ENCODE measurements around the gene NAPB.

NAPB gene

DNA sequence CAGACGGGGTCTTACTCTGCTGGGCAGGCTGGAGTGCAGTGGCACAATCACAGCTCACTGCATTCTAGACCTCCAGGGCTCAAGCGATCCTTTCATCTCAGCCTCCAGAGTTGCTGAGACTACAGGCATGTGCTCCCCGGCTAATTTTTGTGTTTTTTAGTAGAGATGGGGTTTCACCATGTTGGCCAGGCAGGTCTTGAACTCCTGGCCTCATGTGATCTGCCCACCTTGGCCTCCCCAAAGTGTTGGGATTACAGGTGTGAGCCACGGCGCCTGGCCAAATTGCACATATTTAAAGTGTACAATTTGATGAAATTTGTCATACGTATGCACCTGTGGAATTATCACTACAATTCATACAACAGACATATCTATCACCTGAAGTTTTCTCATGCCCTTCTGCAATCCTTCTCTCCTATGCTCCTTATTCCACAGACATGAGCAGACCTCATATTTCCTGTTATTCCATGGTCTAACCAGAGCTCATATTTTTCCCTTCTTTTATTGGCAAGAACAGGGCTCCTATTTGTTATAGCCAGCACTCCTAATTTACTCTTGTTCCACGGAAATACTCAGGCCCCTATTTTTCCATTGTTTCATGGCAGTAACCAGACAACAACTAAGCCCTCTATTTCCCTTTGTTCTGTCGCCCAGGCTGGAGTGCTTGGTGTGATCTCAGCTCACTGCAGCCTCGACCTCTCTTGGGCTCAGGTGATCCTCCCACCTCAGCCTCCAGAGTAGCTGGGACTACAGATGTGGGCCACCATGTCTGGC lies 16.0 kb upstream of the NAPB start:
- no peak for DNase-seq

DNA sequence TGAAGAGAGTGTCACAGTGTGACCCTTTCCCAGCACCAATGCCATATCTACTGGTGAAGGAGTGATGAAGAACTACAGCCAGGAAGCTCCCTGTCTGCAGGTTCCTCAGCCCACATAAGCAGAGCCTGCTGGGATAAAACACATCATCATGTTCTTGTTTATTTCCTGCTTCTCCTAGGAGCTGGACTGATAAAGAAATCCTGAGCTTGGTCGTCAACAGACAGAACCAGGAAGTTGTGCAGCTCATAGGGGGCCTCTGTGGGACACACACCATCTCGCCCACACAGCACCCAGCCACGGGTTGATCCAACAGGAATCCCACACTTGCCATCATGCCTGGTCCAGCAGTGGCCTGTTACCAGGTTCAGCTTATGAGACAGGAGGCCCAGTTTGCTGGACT lies 15.4 kb upstream of the NAPB start:
- no peak for DNase-seq

DNA sequence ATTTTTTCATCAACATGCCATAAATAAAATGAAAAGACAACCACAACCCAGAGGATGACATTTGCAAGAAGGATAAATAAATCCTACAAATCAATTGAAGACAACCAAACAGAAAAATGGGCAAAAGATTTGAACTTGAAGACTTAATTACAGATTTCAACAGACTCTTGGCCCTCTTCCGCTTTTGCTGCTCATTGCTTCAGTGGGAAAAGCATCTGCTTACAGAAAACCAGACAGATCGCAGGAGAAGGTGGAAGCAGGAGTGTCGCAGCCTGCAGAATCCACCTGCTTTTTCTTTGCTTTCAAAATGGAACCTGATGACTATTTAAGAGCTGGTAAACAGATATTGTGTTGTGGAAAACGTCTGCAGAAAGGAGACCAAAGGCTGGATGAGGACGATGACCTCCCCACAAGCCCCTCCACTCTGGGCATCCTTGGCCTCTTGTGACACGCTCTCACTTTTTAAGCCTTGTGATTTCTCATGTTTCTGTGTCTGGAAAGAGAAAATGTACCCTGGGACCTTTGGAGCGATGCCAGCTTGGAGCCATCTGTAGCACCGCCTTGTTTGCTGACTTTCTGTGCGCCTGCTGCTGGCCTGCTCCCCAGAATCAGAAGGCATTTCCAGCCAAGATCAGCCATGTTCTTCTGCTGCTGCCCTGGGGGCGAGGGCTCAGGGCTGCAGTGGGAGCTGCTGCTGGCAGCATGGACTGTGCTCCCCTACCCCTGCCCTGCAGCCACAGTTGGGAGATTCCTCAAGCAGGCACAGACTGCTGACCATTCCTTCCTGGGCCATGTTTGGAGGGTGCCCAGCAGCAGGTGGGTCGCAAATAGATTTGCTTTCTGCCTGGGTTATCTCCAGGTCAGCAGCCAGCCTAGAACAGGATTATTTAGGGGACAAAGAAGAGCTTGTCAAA lies 14.6 kb upstream of the NAPB start:
- DNase-seq, result no peak

DNA sequence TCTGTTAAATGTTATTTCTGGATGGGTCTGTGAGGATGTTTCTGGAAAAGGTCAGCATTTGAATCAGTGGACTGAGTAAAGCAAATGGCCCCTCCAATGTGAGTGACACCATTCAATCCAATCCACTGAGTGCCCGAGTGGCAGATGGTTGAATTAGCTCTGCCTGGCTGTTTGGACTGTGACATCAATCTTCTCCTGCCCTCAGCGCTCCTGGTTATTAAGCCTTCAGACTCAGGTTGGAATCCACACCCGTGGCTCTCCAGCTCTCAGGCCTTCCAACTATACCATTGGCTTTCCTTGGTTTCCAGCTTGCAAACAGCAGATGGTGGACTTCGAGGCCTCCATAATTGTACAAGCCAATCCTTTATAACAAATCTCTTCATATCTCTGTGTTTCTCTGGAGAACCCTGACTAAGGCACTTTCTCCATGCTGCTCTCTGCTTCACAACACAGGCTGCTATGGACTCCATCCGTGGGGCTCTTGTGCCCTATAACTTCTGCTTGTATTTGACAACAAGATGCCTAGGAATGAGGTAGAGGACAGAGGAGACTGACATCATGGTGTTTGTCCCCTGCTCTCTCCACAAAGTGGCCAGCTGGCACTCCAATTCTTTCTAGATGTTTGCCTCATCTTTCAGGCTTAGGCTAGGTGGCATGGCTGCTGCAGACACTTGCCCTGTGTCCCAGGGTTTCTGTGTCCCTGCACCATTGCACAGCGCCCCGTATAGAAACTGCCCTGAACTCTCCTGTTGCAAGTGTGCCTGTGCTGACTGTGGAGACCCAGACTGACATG lies 13.4 kb upstream of the NAPB start:
- no peak for DNase-seq

DNA sequence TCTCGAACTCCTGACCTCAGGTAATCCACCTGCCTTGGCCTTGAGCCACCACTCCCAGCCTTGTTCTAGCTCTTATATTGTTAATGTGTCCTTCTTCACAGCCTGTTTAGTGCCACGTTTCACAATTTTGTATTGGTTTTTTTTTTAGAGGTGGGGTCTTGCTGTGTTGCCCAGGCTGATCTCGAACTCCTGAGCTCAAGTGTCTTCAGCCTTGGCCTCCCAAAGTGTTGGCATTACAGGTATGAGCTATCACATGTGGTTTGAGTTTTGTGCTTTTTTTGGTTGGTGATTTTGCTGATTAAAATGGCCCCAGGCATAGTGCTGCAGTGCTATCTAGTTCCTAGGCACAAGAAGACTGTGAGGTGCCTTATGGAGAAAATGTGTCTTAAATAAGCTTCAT lies 12.3 kb upstream of the NAPB start:
- DNase-seq, result no peak

DNA sequence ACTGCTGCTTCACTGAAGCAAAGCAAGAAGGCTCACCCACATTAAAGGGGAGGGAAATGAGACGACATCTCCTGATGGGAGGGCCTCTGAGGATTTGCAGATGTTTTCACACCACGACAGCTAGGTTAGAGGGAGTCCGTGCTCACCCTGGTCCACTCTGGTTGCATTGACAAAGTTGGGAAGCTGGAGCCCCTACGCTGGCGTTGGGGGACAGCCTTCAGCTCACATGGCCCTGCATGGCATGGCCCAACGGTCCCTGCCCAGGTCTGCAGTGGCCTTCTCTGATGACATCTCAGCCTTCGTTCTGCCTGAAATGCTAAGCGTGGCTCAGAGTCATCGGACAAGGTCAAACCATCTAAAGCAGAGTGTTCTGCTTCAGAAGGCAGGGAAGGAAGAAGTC lies 3.8 kb upstream of the NAPB start:
- DNase-seq, result no peak

DNA sequence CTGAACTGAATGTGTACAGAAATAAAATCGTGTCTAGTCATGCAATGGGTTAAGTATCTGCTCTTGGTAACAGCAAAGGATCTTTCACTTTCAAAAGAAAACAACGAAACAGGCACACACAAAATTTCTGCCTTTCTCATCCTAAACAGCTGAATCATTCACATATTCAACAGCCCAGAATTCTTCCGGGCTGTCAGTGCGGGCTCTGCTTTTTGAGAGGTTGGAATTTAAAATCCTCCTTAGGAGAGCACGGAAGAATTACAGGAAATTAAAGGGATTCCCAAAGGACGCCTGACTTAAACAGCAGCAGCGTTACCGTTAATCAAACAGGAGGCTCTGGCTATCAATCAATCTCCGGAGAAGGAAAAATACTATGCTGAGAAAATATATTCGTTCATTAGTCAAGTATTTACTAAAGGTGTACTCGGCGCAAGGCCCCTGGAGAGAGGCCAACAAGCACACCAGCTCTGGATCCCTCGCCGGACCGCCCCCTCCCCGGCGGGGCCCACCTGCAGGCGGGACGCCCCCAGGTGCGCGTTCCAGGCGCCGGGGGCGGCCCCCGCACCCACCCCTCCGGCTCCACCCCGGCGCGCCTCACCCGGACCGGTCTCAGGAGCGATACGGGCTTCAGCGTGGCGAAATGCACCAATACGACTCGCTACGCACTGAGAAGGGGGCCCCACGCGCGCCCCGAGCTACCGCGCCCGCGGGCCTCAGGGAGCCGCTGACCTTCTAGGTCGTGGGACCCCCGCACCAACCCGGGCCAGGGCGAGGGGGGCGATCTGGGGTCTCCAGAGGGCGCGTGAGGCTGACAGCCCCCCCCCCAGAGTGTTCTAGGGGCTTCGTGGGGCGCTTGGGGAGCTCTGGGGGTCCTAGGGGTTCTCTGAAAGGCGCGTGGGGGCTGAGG lies 1.0 kb downstream of the NAPB start:
- DNase-seq, result peak; percentile 11 to 24 (median 19)

DNA sequence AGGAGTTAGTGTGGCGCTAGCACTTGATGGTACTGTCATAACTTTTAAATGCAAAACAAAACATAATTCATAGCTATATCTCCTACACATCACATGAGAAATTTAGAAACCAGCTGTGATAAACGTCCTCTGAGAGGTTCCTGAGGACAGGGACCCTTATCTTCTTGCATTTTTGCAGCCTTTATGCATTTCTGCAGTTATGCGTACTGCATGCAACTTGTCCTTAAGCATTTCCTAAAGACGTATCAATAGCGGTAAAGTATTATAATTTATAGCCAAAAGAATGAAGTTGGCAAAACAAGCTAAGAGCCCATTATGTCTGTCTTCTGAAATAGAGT lies 1.7 kb downstream of the NAPB start:
- DNase-seq, result no peak

DNA sequence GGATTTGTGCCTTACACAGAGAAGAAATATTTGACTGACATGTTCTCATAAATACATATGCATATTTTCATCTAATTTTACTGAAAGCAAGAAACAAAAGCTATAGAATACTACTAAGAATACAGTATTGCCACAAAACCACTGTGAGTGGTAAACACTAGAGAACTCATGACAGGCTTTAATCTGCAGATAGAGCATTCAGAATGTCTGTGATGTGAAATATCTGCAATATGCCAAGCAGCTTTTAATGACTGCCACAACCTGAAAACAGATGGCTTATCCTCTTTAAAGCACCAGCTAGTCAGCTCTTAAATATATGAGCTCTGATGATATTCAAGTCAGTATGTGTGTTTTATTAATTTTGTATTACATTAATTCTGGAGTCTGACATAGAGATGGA lies 3.4 kb downstream of the NAPB start:
- no peak for DNase-seq

DNA sequence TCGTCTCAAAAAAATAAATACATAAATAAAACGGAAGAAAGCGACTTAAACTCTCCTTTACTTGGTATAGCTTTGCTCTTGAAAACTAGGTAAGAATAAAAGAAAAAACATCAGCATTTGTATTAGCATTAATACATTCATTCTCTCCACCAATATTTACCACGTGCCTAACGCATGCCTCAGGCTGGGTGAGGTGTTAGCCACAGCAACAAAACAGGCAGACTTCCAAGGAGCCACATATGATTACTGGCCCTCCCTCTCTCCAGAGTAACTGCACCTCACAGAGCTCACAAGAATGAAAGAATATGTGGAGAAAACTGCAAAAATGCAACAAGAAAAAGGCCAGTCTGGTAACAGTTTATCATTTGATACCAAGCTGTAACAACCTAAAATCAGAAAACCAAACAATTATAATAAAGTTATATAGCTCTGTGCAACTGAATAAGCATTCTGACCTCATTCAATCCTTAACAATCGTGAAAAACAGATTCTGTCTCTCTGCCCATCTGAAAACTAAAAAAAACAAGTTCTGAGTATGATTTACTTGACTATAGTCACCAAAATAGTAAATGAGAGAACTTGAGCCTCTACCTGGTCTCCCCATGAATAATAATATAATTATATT lies 5.2 kb downstream of the NAPB start:
- no peak for DNase-seq

DNA sequence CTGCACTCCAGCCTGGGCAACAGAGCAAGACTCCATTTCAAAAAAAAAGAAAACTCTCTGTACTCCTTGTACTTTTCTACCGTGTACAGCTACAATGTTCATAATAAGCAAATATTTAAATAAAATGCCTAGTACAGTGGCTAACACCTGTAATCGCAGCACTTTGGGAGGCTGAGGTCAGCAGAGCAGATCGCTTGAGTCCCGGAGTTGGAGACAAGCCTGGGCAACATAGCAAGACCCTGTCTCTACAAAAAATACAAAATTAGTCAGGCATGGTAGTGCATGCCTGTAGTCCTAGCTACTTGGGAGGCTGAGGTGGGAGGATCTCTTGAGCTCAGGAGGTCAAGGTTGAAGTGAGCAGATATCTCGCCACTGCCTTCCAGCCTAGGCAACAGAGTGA lies 5.7 kb downstream of the NAPB start:
- DNase-seq, result no peak

DNA sequence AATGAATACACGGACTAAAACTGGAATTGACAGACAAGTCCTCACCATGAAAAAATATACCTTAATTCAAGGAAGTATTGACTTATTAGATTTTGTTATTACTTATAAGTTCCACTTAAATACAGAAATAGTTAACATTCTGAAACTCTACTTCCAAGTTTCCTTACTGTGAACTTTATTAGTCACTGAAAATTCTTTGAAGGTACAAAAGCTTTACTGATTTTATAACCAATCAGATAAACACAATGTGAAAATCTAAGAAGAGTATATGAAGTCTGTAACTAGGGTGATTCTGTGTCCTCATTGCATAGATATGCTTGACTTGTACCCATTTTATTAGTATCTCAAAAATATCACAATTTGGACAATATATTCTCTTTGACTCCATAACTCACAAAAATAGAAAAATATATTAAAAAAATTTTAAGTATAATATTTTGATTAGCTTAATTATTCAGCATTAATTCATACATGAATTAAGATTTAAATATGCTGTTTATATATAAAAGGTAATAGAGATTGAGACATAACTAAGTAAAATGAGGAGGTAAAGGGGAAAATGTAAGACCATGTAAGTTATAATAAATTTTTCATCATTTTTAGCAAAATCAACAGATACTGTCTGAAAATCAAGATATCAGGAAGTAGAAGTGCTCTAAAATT lies 6.6 kb downstream of the NAPB start:
- no peak for DNase-seq

DNA sequence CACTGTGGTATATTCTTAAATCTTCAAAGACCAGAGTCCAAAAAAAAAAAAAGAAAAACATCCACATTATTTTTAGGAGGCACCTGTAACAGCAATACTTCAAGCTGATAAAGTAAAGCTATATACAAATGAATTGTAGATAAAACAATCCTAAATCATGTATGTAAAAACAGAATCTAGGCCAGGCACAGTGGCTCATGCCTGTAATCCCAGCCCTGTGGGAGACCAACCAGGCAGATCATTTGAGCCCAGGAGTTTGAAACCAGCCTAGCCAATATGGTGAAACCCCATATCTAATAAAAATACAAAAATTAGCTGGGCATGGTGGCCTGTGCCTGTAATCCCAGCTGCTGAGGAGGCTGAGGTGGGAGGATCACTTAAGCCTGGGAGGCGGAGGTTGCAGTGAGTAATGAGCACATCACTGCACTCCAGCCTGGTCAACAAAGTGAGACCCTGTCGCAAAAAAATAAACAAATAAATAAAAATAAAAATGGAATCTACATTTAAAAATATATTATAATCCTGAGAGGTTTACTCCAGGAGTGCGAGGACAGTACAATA lies 7.3 kb downstream of the NAPB start:
- no peak for DNase-seq

DNA sequence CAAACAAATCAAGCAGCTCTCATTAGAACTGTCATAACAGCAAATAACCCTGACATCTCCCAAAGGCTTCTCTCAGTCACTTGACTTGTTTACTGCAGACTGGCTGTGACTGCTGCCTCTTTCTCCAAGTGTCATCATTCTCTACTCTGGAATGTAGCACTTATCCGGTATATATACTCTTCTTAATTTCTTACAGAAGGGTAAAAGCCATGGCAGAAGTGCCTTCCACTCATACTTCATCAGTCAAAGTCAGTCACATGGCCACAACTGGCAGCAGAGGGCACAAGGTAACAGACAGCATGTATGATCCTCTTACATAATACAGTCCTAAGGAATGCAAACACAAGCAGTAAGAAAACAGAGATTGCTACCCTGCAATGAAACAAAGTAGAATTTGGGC lies 9.3 kb downstream of the NAPB start:
- no peak for DNase-seq

DNA sequence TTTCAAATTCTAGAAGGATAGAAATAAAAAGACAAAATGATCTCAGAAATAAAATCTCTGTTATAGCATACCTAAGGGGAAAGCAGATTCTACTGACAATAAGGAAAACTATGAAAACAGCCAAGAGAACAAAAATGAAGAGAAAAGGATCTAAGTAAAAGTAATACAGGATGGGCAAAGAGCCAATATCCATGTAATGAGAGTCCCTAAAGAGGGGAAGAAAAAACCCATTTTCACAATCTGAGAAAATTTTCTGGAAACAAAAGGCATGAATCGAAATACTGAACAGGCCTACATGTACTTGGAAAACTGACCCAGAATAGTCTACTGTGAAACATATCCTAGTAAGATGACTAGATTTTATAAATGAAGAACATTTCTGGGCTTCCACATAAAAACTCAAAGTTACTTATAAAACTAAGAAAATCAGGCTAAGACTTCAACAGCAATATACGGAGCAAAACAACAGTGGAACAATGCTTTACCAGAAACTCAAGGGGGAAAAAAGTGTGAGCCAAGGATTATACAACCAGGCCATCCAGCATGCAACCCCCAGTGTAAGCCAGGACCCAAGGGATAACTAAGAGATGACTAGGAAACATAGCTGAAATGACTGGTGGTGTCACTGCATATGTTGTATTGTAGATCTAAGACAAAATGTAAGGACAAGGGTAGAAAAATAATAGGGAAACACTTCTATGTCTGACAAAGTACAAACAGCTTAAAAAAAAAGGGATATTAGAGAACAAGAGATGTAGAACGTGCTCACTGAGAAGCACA lies 10.2 kb downstream of the NAPB start:
- DNase-seq, result no peak

DNA sequence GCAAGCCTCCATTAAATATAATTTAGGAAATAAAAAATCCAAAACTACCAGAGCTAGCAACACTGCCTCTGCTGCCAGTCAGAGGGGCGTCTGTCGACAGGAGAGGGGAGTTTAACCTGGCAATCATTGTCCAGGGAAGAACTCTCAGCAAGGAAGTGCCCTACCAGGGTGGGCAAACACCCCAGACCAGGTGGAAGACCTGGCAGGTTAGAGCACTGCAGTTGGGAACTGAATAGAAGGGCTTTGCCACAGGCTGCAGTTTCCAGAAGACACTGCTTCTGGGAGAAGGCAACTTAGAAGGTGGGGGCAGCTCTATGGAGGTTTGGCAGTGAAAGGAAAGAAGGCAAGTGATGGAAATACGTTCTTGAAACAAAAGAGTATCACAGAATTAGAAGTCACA lies 11.5 kb downstream of the NAPB start:
- DNase-seq, result no peak

DNA sequence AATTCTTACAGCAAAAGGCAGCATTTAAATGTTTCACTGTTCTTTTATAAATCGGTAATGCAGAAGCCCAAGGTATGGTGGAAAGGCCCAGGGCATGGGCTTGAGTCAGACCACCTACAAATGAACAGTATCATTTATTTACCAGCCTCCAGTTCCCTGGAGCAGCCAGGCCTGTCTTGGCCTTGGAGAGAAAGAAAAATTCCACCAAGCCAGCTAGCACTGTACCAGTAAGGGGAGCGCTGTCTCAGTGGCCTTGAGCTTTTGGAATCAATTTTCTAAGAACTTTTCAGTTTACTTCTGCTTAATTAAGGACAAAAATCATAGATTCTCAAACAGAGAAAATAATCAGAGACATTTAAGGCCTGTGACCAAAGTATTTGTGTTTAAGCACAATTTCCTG lies 12.3 kb downstream of the NAPB start:
- no peak for DNase-seq

DNA sequence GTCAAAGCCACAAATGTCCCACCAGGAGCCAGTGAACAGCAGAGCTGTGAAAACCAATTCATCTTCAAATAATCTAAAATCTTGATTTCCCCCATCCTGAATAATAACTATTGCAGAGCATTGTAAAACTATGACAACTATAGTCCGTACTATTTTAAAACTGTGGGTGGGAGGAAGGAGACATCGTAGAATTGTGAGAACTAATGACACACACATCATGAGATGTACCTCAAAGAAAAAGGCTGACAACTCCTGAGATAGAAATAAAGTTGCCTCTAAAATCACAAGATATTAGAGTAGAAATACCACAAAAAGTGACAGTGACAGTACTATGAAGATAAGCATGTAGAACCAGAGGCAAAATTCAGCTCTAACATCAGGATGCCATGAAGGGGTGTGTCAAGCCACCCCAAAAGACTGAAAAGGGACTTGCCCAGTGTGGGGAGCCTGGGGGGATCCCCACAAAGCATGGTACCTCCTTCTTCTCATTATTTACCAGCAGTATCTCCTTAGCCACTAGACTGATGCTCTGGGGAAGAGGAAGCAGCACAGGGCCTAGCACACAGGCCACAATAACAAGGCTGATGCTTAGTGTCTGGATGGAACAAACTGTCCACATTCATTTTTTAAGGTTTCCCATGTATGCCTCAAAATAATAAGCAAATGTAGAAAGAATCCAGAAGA lies 13.4 kb downstream of the NAPB start:
- DNase-seq, result no peak

DNA sequence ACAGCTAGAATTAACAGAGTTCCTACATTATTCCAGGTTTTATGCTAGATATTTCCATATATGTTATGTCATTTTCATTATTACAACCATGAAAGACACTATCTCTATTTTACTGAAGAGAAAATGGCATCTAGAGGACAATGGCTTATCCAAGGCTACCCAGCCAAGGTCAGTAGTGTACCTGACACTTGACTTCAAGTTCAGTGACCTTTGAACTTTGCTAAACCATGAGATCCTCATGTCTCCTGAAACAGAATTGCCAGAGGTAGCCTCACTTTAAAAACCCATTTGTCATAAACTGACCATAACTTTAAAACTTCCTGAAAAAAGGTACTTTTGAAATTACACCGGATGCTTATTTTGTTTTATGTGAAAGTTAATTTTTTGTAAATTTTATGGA lies 14.4 kb downstream of the NAPB start:
- no peak for DNase-seq

DNA sequence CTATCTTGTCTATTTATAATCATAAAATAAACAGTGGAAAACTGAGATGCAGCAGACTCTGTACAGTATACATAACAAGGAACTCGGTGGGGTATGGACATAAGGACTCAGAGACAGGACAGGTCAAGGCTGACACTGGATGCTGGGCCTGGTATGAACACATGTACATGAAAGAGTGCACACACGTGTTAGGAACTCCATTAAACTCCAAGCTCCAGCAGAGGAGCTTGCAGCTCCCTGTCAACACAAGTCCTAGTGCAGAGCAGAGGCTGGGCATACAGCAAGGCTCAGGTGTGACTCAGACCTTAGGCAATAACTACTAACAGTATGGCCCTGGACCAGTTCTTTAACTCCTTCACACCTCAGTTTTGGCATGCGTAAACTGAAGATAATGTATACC lies 17.1 kb downstream of the NAPB start:
- no peak for DNase-seq
